Myocyte (in vitro differentiated cells): ENCODE data around the gene DFFB. TPM values are rescaled to one million over a fixed set of nuclear protein-coding genes. Genes with fewer than 3 reads are reported as not detected.

Experiments
- DNase-seq: peaks from one replicate; pipeline ENCODE4 v3.0.0-alpha.2; 2012; ENCODE audit warnings: low read depth
- total RNA-seq: library from RNA; depleted of rRNA; stranded (reverse); fragments of >200 nt; gene quantifications from 2 replicates; pipeline ENCODE4 v1.2.3, GENCODE V29; 2014

The DFFB gene
- total RNA-seq, 1 donor from 2014 or later: 3.7 TPM

DNA sequence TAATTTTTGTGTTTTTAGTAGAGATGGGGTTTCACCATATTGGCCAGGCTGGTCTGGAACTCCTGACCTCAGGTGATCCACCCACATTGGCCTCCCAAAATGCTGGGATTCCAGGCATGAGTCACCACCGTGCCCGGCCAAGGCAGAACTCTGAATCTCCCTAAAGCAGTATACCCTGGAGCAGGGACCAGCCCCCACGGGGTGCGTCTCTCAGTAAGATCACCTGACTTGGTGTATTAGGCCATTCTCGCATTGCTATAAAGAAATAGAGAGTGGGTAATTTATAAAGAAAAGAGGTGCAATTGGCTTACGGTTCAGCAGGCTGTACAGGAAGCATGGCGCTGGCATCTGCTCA is 14.2 kb downstream of the DFFB start:
- no peak for DNase-seq

- no peak for DNase-seq
Observed at GRCh38 chr1:3872546-3872945, 15.3 kb downstream of the DFFB start.

- DNase-seq: no peak
Observed at GRCh38 chr1:3874736-3875135, 17.5 kb downstream of the DFFB start.

- DNase-seq: no peak
Observed at GRCh38 chr1:3876716-3877115, 19.4 kb downstream of the DFFB start.

DNA sequence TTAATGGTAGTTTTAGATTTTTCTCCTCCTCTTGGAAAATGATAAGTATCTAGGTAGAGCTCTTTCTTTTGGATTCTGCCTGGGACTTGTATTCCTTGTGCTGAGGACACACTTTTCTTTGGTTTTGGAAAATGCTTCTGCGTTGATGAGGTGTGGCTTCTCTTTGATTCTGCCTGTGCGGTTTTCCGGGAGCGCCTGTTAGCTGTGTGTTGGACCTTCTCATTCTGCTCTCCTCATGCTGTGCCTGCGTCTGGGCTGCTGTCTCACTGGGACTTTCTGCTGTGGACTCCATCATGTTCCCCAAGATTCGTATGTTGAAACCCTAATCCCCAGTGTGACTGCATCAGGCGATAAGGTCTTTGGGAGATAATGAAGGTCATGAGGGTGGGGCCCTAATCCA is 21.8 kb downstream of the DFFB start:
- no peak for DNase-seq

- no peak for DNase-seq
Observed at GRCh38 chr1:3879787-3880428, 22.6 kb downstream of the DFFB start.

- DNase-seq: no peak
Observed at GRCh38 chr1:3880429-3881192, 23.3 kb downstream of the DFFB start.

- DNase-seq: no peak
Observed at GRCh38 chr1:3881193-3881480, 23.9 kb downstream of the DFFB start.

- no peak for DNase-seq
Observed at GRCh38 chr1:3883194-3883925, 26.1 kb downstream of the DFFB start.

DNA sequence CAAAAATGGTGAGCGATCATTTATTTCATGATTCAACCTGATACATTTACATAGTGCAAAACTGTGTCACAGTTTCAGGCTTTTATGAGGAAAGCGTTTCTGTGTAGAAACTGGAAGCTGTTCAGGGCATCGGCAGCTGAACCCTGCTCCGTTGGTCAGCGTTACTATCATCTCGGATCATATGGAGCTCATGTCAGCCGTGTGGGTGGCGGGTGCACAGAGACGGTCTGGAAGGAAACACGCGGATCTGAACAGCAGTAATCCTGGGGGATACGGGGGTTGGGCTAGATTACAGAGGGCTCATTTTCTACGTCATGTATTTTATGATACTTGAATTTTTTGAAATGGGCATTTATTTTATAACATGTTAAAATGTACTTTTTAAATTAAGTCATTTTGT is 27.7 kb downstream of the DFFB start:
- DNase-seq: no peak

GRCh38 chr1:3885611-3886010 is 28.3 kb downstream of the DFFB start:
- DNase-seq: no peak

GRCh38 chr1:3886106-3886670 is 28.9 kb downstream of the DFFB start:
- no peak for DNase-seq

GRCh38 chr1:3886691-3887090 is 29.4 kb downstream of the DFFB start:
- DNase-seq: no peak

- DNase-seq: no peak
Observed at GRCh38 chr1:3888301-3888700, 31.0 kb downstream of the DFFB start.

DNA sequence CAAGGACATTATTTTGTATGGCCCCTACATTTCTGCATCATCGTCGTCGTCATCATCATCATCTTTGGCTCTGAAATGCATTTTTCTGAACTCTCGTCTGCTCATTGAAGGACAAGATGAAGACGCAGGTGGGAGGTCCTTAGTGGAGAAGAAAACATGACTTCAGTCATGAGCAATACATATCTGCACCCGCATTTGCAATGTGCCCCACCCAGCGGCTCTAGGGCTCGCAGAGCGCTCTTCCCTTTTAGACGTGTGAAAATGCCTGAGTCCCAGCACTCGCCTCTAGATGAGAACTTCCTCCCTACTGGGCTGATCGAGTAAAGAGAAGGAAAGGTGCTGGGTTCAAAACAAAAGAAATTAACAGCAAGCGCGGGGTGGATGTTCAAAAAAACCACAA is 32.7 kb downstream of the DFFB start:
- no peak for DNase-seq

DNA sequence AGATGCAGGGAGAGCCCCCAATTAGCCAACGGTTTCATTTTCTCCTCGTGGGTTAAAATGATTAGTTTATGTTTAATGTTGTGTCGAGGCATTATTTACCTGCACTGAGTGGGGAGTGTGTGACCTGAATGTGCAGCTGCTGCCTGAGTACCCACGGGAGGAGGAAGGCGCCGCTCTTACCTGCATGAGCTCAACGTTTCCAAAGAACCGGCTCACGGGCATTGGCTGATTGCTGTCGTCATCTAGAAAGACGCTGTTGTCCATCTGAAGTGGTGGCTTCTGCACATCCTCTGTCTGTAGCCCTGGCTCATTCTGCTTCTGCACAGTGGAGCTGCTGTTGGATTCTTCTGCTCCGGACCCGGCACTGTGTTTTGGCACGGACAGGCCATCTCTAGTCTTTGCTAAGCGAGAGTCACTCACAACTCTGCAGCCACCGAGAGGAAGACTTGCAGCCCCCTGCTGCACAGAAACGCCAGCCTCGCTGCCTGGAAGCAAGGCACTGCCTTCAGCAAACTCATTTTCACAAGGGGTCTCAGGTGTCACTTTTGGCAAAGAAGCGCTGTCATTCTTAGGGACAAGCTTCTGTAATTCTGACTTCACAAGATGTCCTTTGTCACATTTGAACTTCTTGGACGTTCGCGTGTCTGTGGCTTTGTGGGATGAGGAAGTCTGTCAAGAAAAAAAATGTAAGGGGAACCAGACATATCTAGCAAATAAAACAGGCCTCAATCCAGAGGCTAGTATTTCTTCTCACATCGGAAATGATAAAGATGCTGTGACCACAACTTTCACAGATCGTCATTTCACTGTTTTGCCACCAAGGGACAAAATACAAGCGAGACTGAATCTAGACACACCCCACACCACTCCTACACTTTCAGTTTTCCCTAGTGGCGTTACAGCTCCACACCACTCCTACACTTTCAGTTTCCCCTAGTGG is 33.4 kb downstream of the DFFB start:
- no peak for DNase-seq

DNA sequence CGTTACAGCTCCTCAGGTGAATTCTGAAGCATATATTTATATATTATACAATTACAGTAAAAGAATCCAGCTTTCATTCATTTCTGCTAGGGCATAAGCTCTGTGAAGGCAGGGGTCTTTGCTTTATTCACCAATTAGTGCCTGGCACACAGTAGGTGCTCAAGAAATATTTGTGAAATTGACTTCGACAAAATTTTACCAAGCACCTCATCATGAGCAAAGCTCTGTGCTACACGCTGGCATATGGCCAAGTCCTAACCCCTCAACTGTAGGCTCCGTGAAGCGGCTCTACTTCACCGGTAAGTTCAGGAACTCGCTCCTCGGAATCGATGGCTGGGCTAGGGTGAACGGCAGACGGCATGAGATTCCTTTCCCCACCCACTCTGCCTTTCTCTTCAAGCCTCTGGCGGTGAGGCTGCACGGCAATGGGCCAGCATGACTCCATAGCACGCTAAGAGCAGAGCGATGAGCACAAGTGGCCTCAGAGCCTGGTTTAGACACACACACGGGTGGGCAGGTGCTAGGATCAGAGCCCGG is 34.1 kb downstream of the DFFB start:
- DNase-seq: no peak

GRCh38 chr1:3892748-3893147 is 35.5 kb downstream of the DFFB start:
- DNase-seq: no peak

DNA sequence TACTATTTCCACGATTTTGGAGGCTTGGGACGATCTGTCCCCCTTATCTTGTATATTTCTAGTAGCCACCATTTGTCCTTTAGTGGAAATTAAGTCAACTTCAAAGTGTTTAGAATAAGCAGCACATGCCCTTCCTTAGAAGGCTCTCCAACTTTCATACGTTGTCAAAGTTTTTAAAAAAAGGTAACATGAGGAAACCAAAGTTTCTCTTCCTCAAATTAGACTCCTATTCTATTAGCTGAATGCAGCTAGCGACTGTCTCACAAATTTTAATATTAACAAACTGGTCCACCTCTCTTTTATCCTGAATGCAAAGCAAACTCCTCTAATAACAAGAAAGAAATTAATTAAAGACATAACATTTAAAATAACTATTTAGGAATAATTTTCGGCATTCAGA is 35.9 kb downstream of the DFFB start:
- DNase-seq: no peak

GRCh38 chr1:3894626-3895278 is 37.5 kb downstream of the DFFB start:
- no peak for DNase-seq
